GM23338 (cell line): ENCODE measurements around the gene CETP.

Experiments used
- CTCF ChIP-seq, 2 experiments: fragments of 200-600 bp in 1 of 2; sonication (generic) in 1 of 2; conservative IDR thresholded peaks; 2 replicates each; pipeline versions ENCODE4 v1.5.1 to v1.6.1; 2016 to 2017; ENCODE audit warnings: antibody characterized with exemption in 2 of 2, low read depth in 2 of 2, mild to moderate bottlenecking in 2 of 2, moderate library complexity in 1 of 2
- EZH2 ChIP-seq: fragments of 200-600 bp; sonication (generic); IDR thresholded peaks from one replicate; pipeline ENCODE4 v1.8.0; 2017; ENCODE audit warnings: antibody characterized with exemption, mild to moderate bottlenecking, low read depth; ENCODE audit not compliant: unreplicated experiment
- JUNB ChIP-seq: IDR thresholded peaks from one replicate; pipeline ENCODE4 v1.6.1; 2016; ENCODE audit warnings: antibody characterized with exemption; ENCODE audit not compliant: unreplicated experiment
- ZNF114 ChIP-seq: fragments of 250-450 bp; sonication (Bioruptor Pico); IDR thresholded peaks from 2 replicates; pipeline ENCODE4 v1.5.0; 2020; ENCODE audit warnings: mild to moderate bottlenecking, moderate library complexity
- TF ChIP-seq, protein P1 (sequence below): fragments of 250-450 bp; sonication (Bioruptor Pico); IDR thresholded peaks from 2 replicates; pipeline ENCODE4 v1.5.0; 2020; ENCODE audit warnings: mild to moderate bottlenecking, moderate library complexity

GRCh38 chr16:57028086-57028485, 66.3 kb downstream of the CETP start:
- TF ChIP-seq CTCF (conservative IDR thresholded peaks at IDR 0.05; ENCODE audit: low read depth in 2 of 2) (no peak), ZNF114 (no peak), JUNB (no peak), EZH2 (no peak)
- TF ChIP-seq, protein P1, sequence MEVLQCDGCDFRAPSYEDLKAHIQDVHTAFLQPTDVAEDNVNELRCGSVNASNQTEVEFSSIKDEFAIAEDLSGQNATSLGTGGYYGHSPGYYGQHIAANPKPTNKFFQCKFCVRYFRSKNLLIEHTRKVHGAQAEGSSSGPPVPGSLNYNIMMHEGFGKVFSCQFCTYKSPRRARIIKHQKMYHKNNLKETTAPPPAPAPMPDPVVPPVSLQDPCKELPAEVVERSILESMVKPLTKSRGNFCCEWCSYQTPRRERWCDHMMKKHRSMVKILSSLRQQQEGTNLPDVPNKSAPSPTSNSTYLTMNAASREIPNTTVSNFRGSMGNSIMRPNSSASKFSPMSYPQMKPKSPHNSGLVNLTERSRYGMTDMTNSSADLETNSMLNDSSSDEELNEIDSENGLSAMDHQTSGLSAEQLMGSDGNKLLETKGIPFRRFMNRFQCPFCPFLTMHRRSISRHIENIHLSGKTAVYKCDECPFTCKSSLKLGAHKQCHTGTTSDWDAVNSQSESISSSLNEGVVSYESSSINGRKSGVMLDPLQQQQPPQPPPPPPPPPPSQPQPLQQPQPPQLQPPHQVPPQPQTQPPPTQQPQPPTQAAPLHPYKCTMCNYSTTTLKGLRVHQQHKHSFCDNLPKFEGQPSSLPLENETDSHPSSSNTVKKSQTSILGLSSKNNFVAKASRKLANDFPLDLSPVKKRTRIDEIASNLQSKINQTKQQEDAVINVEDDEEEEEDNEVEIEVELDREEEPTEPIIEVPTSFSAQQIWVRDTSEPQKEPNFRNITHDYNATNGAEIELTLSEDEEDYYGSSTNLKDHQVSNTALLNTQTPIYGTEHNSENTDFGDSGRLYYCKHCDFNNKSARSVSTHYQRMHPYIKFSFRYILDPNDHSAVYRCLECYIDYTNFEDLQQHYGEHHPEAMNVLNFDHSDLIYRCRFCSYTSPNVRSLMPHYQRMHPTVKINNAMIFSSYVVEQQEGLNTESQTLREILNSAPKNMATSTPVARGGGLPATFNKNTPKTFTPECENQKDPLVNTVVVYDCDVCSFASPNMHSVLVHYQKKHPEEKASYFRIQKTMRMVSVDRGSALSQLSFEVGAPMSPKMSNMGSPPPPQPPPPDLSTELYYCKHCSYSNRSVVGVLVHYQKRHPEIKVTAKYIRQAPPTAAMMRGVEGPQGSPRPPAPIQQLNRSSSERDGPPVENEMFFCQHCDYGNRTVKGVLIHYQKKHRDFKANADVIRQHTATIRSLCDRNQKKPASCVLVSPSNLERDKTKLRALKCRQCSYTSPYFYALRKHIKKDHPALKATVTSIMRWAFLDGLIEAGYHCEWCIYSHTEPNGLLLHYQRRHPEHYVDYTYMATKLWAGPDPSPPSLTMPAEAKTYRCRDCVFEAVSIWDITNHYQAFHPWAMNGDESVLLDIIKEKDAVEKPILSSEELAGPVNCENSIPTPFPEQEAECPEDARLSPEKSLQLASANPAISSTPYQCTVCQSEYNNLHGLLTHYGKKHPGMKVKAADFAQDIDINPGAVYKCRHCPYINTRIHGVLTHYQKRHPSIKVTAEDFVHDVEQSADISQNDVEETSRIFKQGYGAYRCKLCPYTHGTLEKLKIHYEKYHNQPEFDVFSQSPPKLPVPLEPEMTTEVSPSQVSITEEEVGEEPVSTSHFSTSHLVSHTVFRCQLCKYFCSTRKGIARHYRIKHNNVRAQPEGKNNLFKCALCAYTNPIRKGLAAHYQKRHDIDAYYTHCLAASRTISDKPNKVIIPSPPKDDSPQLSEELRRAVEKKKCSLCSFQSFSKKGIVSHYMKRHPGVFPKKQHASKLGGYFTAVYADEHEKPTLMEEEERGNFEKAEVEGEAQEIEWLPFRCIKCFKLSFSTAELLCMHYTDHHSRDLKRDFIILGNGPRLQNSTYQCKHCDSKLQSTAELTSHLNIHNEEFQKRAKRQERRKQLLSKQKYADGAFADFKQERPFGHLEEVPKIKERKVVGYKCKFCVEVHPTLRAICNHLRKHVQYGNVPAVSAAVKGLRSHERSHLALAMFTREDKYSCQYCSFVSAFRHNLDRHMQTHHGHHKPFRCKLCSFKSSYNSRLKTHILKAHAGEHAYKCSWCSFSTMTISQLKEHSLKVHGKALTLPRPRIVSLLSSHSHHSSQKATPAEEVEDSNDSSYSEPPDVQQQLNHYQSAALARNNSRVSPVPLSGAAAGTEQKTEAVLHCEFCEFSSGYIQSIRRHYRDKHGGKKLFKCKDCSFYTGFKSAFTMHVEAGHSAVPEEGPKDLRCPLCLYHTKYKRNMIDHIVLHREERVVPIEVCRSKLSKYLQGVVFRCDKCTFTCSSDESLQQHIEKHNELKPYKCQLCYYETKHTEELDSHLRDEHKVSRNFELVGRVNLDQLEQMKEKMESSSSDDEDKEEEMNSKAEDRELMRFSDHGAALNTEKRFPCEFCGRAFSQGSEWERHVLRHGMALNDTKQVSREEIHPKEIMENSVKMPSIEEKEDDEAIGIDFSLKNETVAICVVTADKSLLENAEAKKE (CRISPR knock-in tag), result no peak
